Measurements from ENCODE around the gene DSTYK. TPM values are rescaled to one million over a fixed set of nuclear protein-coding genes. Genes with fewer than 3 reads are reported as not detected.

DSTYK gene
- total and polyA plus RNA-seq, 2 donors (not counting 3 experiments of a cell fraction or from before 2014, with no cell fraction given) = 3.6 to 8.7 TPM

GRCh38 chr1:205190845-205191577 lies 20.5 kb downstream of the DSTYK start:
- dilution Hi-C loops (cut with MboI; ENCODE audit: extremely low pct_ligation_motif_present, low sequenced_read_pairs) = no loop called here
- TF ChIP-seq CTCF (IDR thresholded peaks at IDR 0.05; ENCODE audit: extremely low read depth in 1 of 2, insufficient read depth in 1 of 2, low read depth in 1 of 2, low read length in 2 of 2) = no peak
- TF ChIP-seq POLR2AphosphoS5 (IDR thresholded peaks at IDR 0.05; ENCODE audit: insufficient read depth, low read depth, low read length) = no peak
- no peak for TF ChIP-seq EZH2 (IDR thresholded peaks at IDR 0.05; ENCODE audit: borderline replicate concordance, low read depth, low read length, severe bottlenecking)
- no peak for TF ChIP-seq JUN (IDR thresholded peaks at IDR 0.05; ENCODE audit: borderline replicate concordance, insufficient read depth, insufficient read length, low read depth)
- TF ChIP-seq FOS (IDR thresholded peaks at IDR 0.05; ENCODE audit: borderline replicate concordance, insufficient read depth, low read length) = no peak
- no peak for TF ChIP-seq GATA2 (IDR thresholded peaks at IDR 0.05; ENCODE audit: insufficient read depth, insufficient read length, low read depth, low read length)
- TF ChIP-seq MAX (IDR thresholded peaks at IDR 0.05; ENCODE audit: insufficient read depth, insufficient read length) = no peak
- TF ChIP-seq POLR2A (IDR thresholded peaks at IDR 0.05; ENCODE audit: low read depth, low read length) = no peak
- no peak for TF ChIP-seq MYC (IDR thresholded peaks at IDR 0.05; ENCODE audit: low read depth, low read length)
- Histone ChIP-seq H3K27ac (ENCODE audit: insufficient read depth, low read depth, low read length) (no peak overlapping the region), H3K4me1 (ENCODE audit: control insufficient read depth, extremely low read depth, insufficient read depth, low read length) (no peaks in the 10 kb centered on the region), H2AFZ (ENCODE audit: low read depth, low read length) (no peak overlapping the region), H3K9me3 (replicated peaks; ENCODE audit: control insufficient read depth, insufficient read depth, low read length) (no peaks in the 10 kb centered on the region), H3K9me1 (replicated peaks; ENCODE audit: control insufficient read depth, extremely low read depth, insufficient read depth, low read length) (no peaks in the 10 kb centered on the region), H3K79me2 (ENCODE audit: control insufficient read depth, insufficient read depth, low read length) (no peaks in the 10 kb centered on the region), H3K4me2 (ENCODE audit: insufficient read depth, low read length) (no peak overlapping the region), H3K27me3 (ENCODE audit: control insufficient read depth in 2 of 2, insufficient read depth in 2 of 2, low read length in 2 of 2) (no peaks in the 10 kb centered on the region), H3K36me3 (ENCODE audit: control insufficient read depth in 2 of 2, extremely low read depth in 1 of 2, insufficient read depth in 2 of 2, low read length in 2 of 2) (peaks cover 3% of the 10 kb centered on the region in 2 experiments), H3K9ac (replicated peaks; ENCODE audit: extremely low read depth, insufficient read depth, low read length) (no peak overlapping the region), H4K20me1 (replicated peaks; ENCODE audit: control insufficient read depth, extremely low read depth, insufficient read depth, low read length) (peaks cover 2% of the 10 kb centered on the region), H3K4me3 (replicated peaks in 1 of 3; ENCODE audit: insufficient read depth in 1 of 3, low read depth in 1 of 3, low read length in 3 of 3) (no peak overlapping the region)
- intact Hi-C loops (cut with micrococcal nuclease) = no loop called here
- POLR2A ChIA-PET = no interaction called here
- BruUV-seq (replicated peaks) = no TSS peak
- no peak for DNase-seq (ENCODE audit: low read depth, low spot score)
- CTCF ChIA-PET = interaction anchor here (1.4 to 1.9 kb wide), 2 partner anchors 50 to 77 kb away, joined by 3 to 6 read pairs; no protein-coding TSS in a partner anchor
- FAIRE-seq = no peak
